Upper lobe of right lung (tissue), 1 donor: ENCODE measurements around the gene ARVCF. TPM values are rescaled to one million over a fixed set of nuclear protein-coding genes. Genes with fewer than 3 reads are reported as not detected.

Experiments used
- ATAC-seq: fragments of 200-7000 bp; cut with Tn5 transposase; one replicate; pipeline ENCODE4 v1.9.1; 2020; ENCODE audit warnings: mild to moderate bottlenecking, moderate library complexity
- DNase-seq: peaks from one replicate; pipeline ENCODE4 v3.0.0-alpha.2; 2020
- H3K27ac ChIP-seq: fragments of 200-600 bp; one replicate; pipeline ENCODE4 v1.8.0; 2022
- H3K27me3 ChIP-seq: fragments of 200-600 bp; one replicate; pipeline ENCODE4 v1.8.0; 2022; ENCODE audit warnings: mild to moderate bottlenecking
- H3K36me3 ChIP-seq: fragments of 200-600 bp; one replicate; pipeline ENCODE4 v1.8.0; 2022
- H3K4me1 ChIP-seq: fragments of 200-600 bp; one replicate; pipeline ENCODE4 v1.8.0; 2022
- H3K4me3 ChIP-seq: fragments of 200-600 bp; one replicate; pipeline ENCODE4 v1.8.0; 2022; ENCODE audit warnings: mild to moderate bottlenecking
- H3K9me3 ChIP-seq: fragments of 200-600 bp; one replicate; pipeline ENCODE4 v1.8.0; 2022
- CTCF ChIP-seq: fragments of 200-600 bp; IDR thresholded peaks from one replicate; pipeline ENCODE4 v1.8.0; 2022; ENCODE audit warnings: antibody characterized with exemption
- intact Hi-C: fragments of 100-400 bp; cut with DNase I; formaldehyde crosslinking; loops from one replicate; pipeline ENCODE4 v1.11.0; 2022
- total RNA-seq: library from RNA; stranded (reverse); fragmentation: NEBNext Ultra II Directional; extraction: Animal tissue kit (Norgen Biotek cat#: 25700); gene quantifications from one replicate; pipeline ENCODE4 v1.2.1, GENCODE V29; 2021
- donor health status: DM: no; HTN: yes; CAD: no; lungs with severe emphysema.

Gene ARVCF
- total RNA-seq, 1 donor from 2014 or later: 25.4 TPM

GRCh38 chr22:20026204-20026908 lies 9.7 kb upstream of the ARVCF start:
- intact Hi-C loops: no loop called here
- ATAC-seq: no peak

GRCh38 chr22:20025401-20026203 lies 9.0 kb upstream of the ARVCF start:
- peaks cover 5% of the 10 kb centered on the region for H3K36me3 ChIP-seq
- peaks cover 12% of the 10 kb centered on the region for H3K4me1 ChIP-seq
- H3K27me3 ChIP-seq: no peaks in the 10 kb centered on the region
- no peak overlapping the region for H3K27ac ChIP-seq
- H3K9me3 ChIP-seq: no peaks in the 10 kb centered on the region
- H3K4me3 ChIP-seq: no peak overlapping the region
- no peak for TF ChIP-seq CTCF
- DNase-seq (no peak), ATAC-seq (no peak)
- intact Hi-C loops: no loop called here

More at GRCh38 chr22:20026204-20026908, 9.7 kb upstream of the ARVCF start:
- TF ChIP-seq CTCF: no peak
- no peaks in the 10 kb centered on the region for H3K9me3 ChIP-seq
- H3K27ac ChIP-seq: no peak overlapping the region
- H3K4me3 ChIP-seq: no peak overlapping the region
- H3K36me3 ChIP-seq: peaks cover 5% of the 10 kb centered on the region
- DNase-seq: no peak
- no peaks in the 10 kb centered on the region for H3K27me3 ChIP-seq
- peaks cover 12% of the 10 kb centered on the region for H3K4me1 ChIP-seq

- no peak overlapping the region for H3K4me3 ChIP-seq
- H3K4me1 ChIP-seq: peaks cover 19% of the 10 kb centered on the region
- H3K27ac ChIP-seq: no peak overlapping the region
- no peak for DNase-seq
- H3K9me3 ChIP-seq: no peaks in the 10 kb centered on the region
- TF ChIP-seq CTCF: no peak
- no peaks in the 10 kb centered on the region for H3K27me3 ChIP-seq
- no peak for ATAC-seq
- intact Hi-C loops: no loop called here
- peaks cover 5% of the 10 kb centered on the region for H3K36me3 ChIP-seq
Measured at GRCh38 chr22:20024650-20025397, 8.2 kb upstream of the ARVCF start.

- intact Hi-C loops: no loop called here
- H3K36me3 ChIP-seq: peaks cover 5% of the 10 kb centered on the region
- no peak for ATAC-seq
- no peak overlapping the region for H3K27ac ChIP-seq
- H3K4me3 ChIP-seq: no peak overlapping the region
- H3K4me1 ChIP-seq: peaks cover 19% of the 10 kb centered on the region
- H3K9me3 ChIP-seq: no peaks in the 10 kb centered on the region
- no peak for DNase-seq
- TF ChIP-seq CTCF: no peak
- H3K27me3 ChIP-seq: no peaks in the 10 kb centered on the region
Measured at GRCh38 chr22:20024225-20024624, 7.6 kb upstream of the ARVCF start.

GRCh38 chr22:20022978-20023613 lies 6.5 kb upstream of the ARVCF start:
- TF ChIP-seq CTCF: no peak
- H3K4me1 ChIP-seq: peaks cover 19% of the 10 kb centered on the region
- H3K27ac ChIP-seq: no peak overlapping the region
- H3K36me3 ChIP-seq: peaks cover 5% of the 10 kb centered on the region
- intact Hi-C loops: no loop called here
- no peak overlapping the region for H3K4me3 ChIP-seq
- H3K9me3 ChIP-seq: no peaks in the 10 kb centered on the region
- no peak for DNase-seq
- no peak for ATAC-seq
- no peaks in the 10 kb centered on the region for H3K27me3 ChIP-seq
